Ascending aorta (tissue), 2 donors: ENCODE results near the gene MCF2L. TPM values are rescaled to one million over a fixed set of nuclear protein-coding genes. Genes with fewer than 3 reads are reported as not detected.

ENCODE experiments used
- DNase-seq, 2 donors: peaks; one replicate each; pipeline ENCODE4 v3.0.0-alpha.2; 2019; ENCODE audit warnings: low spot score in 2 of 2
- H3K27ac ChIP-seq, 2 donors: fragments of 200-600 bp; sonication (generic); one replicate each; pipeline ENCODE4 v1.5.1; 2016 to 2017; ENCODE audit warnings: mild to moderate bottlenecking in 1 of 2
- H3K27me3 ChIP-seq: fragments of 200-600 bp; sonication (generic); one replicate; pipeline ENCODE4 v1.5.1; 2017
- H3K36me3 ChIP-seq, 2 donors: fragments of 200-600 bp; sonication (generic); one replicate each; pipeline ENCODE4 v1.5.1; 2016
- H3K4me1 ChIP-seq, 2 donors: fragments of 200-600 bp; sonication (generic); one replicate each; pipeline ENCODE4 v1.5.1; 2016 to 2017; ENCODE audit warnings: mild to moderate bottlenecking in 1 of 2
- H3K4me3 ChIP-seq, 2 donors: fragments of 200-600 bp; sonication (generic); one replicate each; pipeline ENCODE4 v1.5.1; 2016 to 2017; ENCODE audit warnings: mild to moderate bottlenecking in 1 of 2
- H3K9me3 ChIP-seq, 2 donors: fragments of 200-600 bp; sonication (generic); one replicate each; pipeline ENCODE4 v1.5.1; 2016
- intact Hi-C: fragments of 100-400 bp; cut with DNase I; formaldehyde crosslinking; loops from one replicate; pipeline ENCODE4 v1.15.1; 2023
- total RNA-seq: library from RNA; depleted of rRNA; stranded (reverse); fragments of >200 nt; gene quantifications from one replicate; pipeline ENCODE4 v1.1.0, GENCODE V29; 2016
- TF ChIP-seq, protein P1 (sequence below), 3 experiments: fragments of 200-600 bp in 2 of 3; fragments of 450-650 bp in 1 of 3; sonication (generic) in 2 of 3; IDR thresholded peaks; one replicate each; pipeline ENCODE4 v1.5.1; 2016 to 2019; ENCODE audit warnings: antibody characterized with exemption in 3 of 3, mild to moderate bottlenecking in 1 of 3, moderate library complexity in 1 of 3

Gene MCF2L
- total RNA-seq, 1 donor from 2014 or later = 112 TPM

DNA sequence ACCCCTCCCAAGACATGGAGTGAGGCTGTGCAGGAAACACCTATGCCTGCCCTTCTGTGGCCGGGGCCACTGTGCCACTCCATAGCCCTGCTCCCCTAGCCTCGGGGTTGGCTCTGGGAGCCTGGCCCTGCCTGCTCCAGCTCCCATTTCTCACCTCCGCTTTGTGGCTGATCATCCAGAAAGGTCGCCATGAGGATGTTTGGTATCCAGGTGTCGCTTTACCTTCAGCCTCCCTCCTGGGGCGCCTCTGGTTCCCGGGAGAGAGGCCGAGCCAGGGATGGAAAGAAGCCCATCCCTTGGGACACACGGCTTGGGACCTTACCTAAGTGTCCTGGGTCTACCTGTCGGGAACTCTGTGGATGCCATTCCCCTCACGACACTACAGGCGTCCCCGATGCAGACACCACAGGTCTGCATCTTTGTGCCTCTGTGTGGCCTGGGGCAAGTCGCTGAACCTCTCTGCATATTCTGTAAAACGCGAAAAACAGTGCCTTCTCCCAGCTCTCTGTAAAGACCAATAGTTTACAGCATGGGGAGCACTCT, 3.4 kb upstream of the MCF2L start:
- Histone ChIP-seq H3K27me3 (no peaks in the 10 kb centered on the region), H3K9me3 (no peaks in the 10 kb centered on the region), H3K36me3 (no peaks in the 10 kb centered on the region), H3K4me3 (no peak overlapping the region), H3K27ac (no peak overlapping the region), H3K4me1 (peaks cover 3% of the 10 kb centered on the region in 2 donors)
- TF ChIP-seq, protein P1, sequence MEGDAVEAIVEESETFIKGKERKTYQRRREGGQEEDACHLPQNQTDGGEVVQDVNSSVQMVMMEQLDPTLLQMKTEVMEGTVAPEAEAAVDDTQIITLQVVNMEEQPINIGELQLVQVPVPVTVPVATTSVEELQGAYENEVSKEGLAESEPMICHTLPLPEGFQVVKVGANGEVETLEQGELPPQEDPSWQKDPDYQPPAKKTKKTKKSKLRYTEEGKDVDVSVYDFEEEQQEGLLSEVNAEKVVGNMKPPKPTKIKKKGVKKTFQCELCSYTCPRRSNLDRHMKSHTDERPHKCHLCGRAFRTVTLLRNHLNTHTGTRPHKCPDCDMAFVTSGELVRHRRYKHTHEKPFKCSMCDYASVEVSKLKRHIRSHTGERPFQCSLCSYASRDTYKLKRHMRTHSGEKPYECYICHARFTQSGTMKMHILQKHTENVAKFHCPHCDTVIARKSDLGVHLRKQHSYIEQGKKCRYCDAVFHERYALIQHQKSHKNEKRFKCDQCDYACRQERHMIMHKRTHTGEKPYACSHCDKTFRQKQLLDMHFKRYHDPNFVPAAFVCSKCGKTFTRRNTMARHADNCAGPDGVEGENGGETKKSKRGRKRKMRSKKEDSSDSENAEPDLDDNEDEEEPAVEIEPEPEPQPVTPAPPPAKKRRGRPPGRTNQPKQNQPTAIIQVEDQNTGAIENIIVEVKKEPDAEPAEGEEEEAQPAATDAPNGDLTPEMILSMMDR (IDR thresholded peaks at IDR 0.05) = no peak
- no peak for DNase-seq
- intact Hi-C loops = no loop called here

DNA sequence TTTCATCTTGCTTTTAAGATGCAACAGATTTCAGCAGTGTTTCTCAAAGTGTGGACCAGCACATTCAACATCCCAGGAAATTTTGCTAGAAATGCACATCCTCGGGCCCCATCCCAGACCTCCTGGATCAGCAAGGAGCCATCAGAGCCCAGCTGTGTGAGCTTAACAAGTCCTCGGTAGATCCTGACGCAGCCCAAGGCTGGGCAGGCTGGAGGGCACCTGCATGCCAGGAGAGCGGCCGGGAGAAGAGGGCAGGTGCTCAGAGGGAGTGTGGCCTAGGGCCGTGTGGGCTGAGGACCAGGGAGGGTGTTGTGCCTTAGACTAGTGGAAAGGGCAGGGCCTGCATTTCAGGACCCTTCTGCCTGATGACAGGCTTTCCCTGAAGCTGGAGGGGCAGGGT, 2.2 kb upstream of the MCF2L start:
- intact Hi-C loops = no loop called here
- H3K9me3 ChIP-seq = no peaks in the 10 kb centered on the region

DNA sequence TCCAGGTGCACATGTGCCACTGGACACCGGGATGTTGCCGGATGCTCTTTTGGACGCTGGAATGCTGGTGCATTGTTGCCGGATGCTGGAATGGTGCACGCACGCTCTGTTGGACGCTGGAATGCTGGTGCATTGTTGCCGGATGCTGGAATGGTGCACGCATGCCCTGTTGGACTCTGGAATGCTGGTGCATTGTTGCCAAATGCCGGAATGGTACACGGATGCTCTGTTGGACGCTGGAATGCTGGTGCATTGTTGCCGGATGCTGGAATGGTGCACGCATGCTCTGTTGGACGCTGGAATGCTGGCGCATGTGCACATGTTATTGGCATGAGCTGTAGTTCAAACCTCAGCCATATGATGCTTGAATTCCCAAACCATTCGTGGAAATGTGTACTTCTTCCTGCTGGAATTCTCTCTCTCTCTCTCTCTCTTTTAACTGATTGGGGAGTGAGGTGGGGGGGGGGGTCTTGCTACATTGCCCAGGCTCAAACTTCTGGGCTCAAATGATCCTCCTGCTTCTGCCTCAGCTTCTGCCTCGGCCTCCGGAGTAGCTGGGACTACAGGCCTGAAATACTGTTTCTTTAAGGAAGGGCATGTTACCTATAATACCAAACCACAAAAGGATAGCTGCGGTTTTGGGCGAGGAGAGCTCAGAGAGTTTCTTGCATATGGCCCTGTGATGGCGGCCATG, 1.2 kb upstream of the MCF2L start:
- H3K27ac ChIP-seq = no peak overlapping the region
- TF ChIP-seq, protein P1 (IDR thresholded peaks at IDR 0.05) = no peak
- H3K9me3 ChIP-seq = no peaks in the 10 kb centered on the region
- intact Hi-C loops = no loop called here
- DNase-seq = no peak
- H3K4me1 ChIP-seq = peaks cover 3% of the 10 kb centered on the region in 2 donors
- H3K27me3 ChIP-seq = no peaks in the 10 kb centered on the region
- no peaks in the 10 kb centered on the region for H3K36me3 ChIP-seq
- peak overlapping the region in 1 of 2 donors; percentile 65 for H3K4me3 ChIP-seq

More for the DNA sequence above, 2.2 kb upstream of the MCF2L start:
- H3K4me3 ChIP-seq = no peak overlapping the region
- H3K4me1 ChIP-seq = peaks cover 3% of the 10 kb centered on the region in 2 donors
- no peak for DNase-seq
- TF ChIP-seq, protein P1 (IDR thresholded peaks at IDR 0.05) = no peak
- no peak overlapping the region for H3K27ac ChIP-seq
- H3K27me3 ChIP-seq = no peaks in the 10 kb centered on the region
- H3K36me3 ChIP-seq = no peaks in the 10 kb centered on the region

DNA sequence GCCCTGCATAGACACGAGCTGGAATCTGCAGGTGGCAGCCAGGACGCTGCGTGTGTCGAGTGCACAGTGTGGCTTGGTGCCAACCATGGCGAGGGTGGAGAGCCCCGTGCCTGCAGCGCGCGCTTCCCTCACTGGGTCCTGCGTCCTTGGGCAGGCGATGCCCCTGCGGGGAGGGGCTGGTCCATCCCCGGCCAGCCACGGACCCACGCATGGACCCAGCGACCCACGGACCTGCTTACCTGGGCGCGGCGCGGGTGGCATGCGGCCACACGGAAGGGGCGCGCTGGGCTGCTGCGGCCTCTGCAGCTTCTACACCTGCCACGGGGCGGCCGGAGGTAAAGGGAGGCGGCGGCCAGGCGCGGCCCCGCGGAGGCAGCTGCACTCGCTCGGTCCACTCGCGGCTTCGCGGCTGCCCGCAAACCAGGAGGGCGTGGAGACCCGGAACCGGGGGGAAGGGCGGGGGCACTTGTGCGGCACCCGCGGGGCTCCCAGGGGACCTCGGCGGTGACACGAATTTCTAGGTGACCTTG, 569 bp upstream of the MCF2L start:
- H3K36me3 ChIP-seq = no peaks in the 10 kb centered on the region
- peaks cover 3% of the 10 kb centered on the region in 2 donors for H3K4me1 ChIP-seq
- TF ChIP-seq, protein P1 (IDR thresholded peaks at IDR 0.05) = no peak
- no peaks in the 10 kb centered on the region for H3K9me3 ChIP-seq
- peak overlapping the region; percentile 53 to 65 for H3K4me3 ChIP-seq
- no peaks in the 10 kb centered on the region for H3K27me3 ChIP-seq
- no peak overlapping the region for H3K27ac ChIP-seq
- DNase-seq = no peak
- intact Hi-C loops = no loop called here

DNA sequence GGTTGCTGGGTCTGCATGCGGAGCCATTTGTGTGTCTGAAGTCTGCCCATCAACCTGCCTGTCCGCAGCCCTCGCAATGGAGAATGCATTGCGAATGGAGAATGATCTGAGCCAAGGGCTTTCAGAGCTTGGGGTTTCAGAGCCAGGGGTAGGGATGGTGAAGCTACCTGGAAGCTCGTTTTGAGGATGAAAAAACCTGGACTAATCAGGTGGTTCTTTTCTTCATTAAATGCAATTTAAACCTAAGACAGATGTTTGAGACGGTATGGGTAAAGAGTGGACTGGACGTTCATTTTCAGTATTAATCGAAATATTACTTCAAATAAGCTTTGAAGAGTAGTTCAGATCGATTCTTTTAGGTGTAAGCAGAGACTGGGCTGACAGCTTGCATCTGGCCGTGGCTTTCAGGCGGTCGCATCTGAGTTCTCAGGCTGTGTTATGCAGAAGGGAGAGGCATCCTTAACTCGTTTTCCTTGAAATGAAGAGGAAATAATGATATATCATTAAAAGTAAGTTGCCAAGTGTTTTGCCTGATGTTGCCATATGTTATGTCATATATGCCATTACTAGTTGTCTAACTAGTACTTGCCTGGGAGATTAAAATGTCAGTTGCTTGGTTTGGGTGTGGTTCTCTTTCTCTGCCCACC, 801 bp downstream of the MCF2L start:
- TF ChIP-seq, protein P1 (IDR thresholded peaks at IDR 0.05) = no peak
- Histone ChIP-seq H3K9me3 (no peaks in the 10 kb centered on the region), H3K27ac (no peak overlapping the region), H3K4me1 (peaks cover 3% of the 10 kb centered on the region in 2 donors), H3K36me3 (no peaks in the 10 kb centered on the region), H3K27me3 (no peaks in the 10 kb centered on the region), H3K4me3 (peak overlapping the region; percentile 53 to 65)
- intact Hi-C loops = no loop called here
- no peak for DNase-seq
